Vagina (tissue), 2 donors: Measurements from ENCODE around the gene PTGES3L.

Experiments
- POLR2A ChIP-seq, 2 donors: fragments of 450-650 bp; IDR thresholded peaks; one replicate each; pipeline ENCODE4 v1.6.1; 2017; ENCODE audit warnings: antibody characterized with exemption in 2 of 2, mild to moderate bottlenecking in 2 of 2, moderate library complexity in 2 of 2
- POLR2AphosphoS5 ChIP-seq, 2 donors: sonication (generic); formaldehyde crosslinking; IDR thresholded peaks; one replicate each; pipeline ENCODE4 v1.9.0; 2017; ENCODE audit warnings: antibody characterized with exemption in 2 of 2, mild to moderate bottlenecking in 2 of 2, low read depth in 1 of 2; ENCODE audit not compliant: insufficient read depth in 1 of 2
- TF ChIP-seq, protein P1 (sequence below), 3 experiments: fragments of 450-650 bp in 2 of 3; fragments of 200-600 bp in 1 of 3; sonication (generic) in 1 of 3; IDR thresholded peaks; one replicate each; pipeline ENCODE4 v1.5.1; 2017 to 2019; ENCODE audit warnings: antibody characterized with exemption in 3 of 3, mild to moderate bottlenecking in 2 of 3, moderate library complexity in 2 of 3

DNA sequence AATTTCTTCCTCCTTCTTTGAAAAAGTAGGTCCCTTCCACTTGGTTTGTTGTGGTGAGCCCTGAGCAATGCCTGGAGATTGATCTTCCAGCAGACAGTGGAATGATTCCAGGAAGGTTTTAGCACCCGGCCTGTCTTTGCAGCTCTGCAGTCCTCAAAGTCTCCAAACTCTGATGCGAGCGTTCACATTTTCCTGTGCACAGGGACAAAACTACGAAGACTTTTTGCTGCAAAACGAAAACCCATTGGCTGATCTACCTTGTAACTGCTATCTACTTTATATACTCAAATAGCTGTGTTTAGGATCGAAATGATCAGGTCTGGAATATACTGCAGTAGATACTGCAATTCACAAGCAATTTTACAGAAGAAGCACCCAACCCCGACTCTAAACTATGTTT is 57.6 kb downstream of the PTGES3L start:
- TF ChIP-seq, protein P1, sequence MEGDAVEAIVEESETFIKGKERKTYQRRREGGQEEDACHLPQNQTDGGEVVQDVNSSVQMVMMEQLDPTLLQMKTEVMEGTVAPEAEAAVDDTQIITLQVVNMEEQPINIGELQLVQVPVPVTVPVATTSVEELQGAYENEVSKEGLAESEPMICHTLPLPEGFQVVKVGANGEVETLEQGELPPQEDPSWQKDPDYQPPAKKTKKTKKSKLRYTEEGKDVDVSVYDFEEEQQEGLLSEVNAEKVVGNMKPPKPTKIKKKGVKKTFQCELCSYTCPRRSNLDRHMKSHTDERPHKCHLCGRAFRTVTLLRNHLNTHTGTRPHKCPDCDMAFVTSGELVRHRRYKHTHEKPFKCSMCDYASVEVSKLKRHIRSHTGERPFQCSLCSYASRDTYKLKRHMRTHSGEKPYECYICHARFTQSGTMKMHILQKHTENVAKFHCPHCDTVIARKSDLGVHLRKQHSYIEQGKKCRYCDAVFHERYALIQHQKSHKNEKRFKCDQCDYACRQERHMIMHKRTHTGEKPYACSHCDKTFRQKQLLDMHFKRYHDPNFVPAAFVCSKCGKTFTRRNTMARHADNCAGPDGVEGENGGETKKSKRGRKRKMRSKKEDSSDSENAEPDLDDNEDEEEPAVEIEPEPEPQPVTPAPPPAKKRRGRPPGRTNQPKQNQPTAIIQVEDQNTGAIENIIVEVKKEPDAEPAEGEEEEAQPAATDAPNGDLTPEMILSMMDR (IDR thresholded peaks at IDR 0.05): no peak
- no peak for TF ChIP-seq POLR2AphosphoS5 (IDR thresholded peaks at IDR 0.05; ENCODE audit: insufficient read depth in 1 of 2, low read depth in 1 of 2)
- TF ChIP-seq POLR2A (IDR thresholded peaks at IDR 0.05): no peak
